SU-DHL-6 (cell line): ENCODE results near the gene GNRHR.

Source experiments
- H2AFZ ChIP-seq: fragments of 200-600 bp; sonication (generic); 2 replicates; pipeline ENCODE4 v1.6.1; 2014; ENCODE audit warnings: low read depth, mild to moderate bottlenecking, moderate library complexity, mixed read lengths, antibody characterized with exemption, low read length; ENCODE audit not compliant: severe bottlenecking
- H3F3A ChIP-seq: fragments of 200-600 bp; shearing (Covaris generic); 2 replicates; pipeline ENCODE4 v1.6.0; 2016; ENCODE audit warnings: antibody characterized with exemption, mild to moderate bottlenecking; ENCODE audit not compliant: insufficient read depth
- H3K27ac ChIP-seq: fragments of 200-600 bp; sonication (generic); 2 replicates; pipeline ENCODE4 v1.5.1; 2016; ENCODE audit warnings: low read depth, mild to moderate bottlenecking, low read length, moderate library complexity, mixed read lengths
- H3K27me3 ChIP-seq: fragments of 200-600 bp; sonication (generic), shearing (Covaris generic); 2 replicates; pipeline ENCODE4 v1.6.0; 2014; ENCODE audit warnings: mild to moderate bottlenecking, low read length
- H3K36me3 ChIP-seq: fragments of 200-600 bp; sonication (generic); 2 replicates; pipeline ENCODE4 v1.6.1; 2014; ENCODE audit warnings: mild to moderate bottlenecking, low read length, mixed read lengths
- H3K4me2 ChIP-seq: fragments of 300-600, 200-600 bp; shearing (Covaris generic), sonication (generic); 2 replicates; pipeline ENCODE4 v1.6.0; 2014; ENCODE audit warnings: low read length, low read depth, mild to moderate bottlenecking; ENCODE audit not compliant: poor library complexity, severe bottlenecking
- H3K4me3 ChIP-seq: fragments of 200-600 bp; sonication (generic); 2 replicates; pipeline ENCODE4 v1.5.1; 2014; ENCODE audit warnings: antibody characterized with exemption, low read length, mild to moderate bottlenecking, mixed read lengths; ENCODE audit not compliant: insufficient read depth, poor library complexity, severe bottlenecking
- H3K79me2 ChIP-seq: fragments of 200-600 bp; sonication (generic); 2 replicates; pipeline ENCODE4 v1.6.1; 2014; ENCODE audit warnings: mild to moderate bottlenecking, low read length, moderate library complexity; ENCODE audit not compliant: insufficient read depth
- H3K9ac ChIP-seq: fragments of 200-600 bp; sonication (generic); 2 replicates; pipeline ENCODE4 v1.7.0; 2014; ENCODE audit warnings: mild to moderate bottlenecking, low read length
- H3K9me2 ChIP-seq: fragments of 200-600 bp; sonication (generic); replicated peaks from 2 replicates; pipeline ENCODE4 v1.6.1; 2014; ENCODE audit warnings: low read length; ENCODE audit not compliant: insufficient read depth
- H3K9me3 ChIP-seq: fragments of 200-600 bp; sonication (generic); 2 replicates; pipeline ENCODE4 v1.6.1; 2014; ENCODE audit warnings: low read length, mixed read lengths; ENCODE audit not compliant: insufficient read depth
- H4K20me1 ChIP-seq: fragments of 200-600 bp; sonication (generic); 2 replicates; pipeline ENCODE4 v1.6.1; 2014; ENCODE audit warnings: low read depth, mild to moderate bottlenecking, antibody characterized with exemption, low read length, moderate library complexity, mixed read lengths
- EZH2phosphoT487 ChIP-seq: fragments of 200-600 bp; sonication (generic), shearing (Covaris generic); conservative IDR thresholded peaks from 2 replicates; pipeline ENCODE4 v1.6.1; 2018; ENCODE audit warnings: mild to moderate bottlenecking, antibody characterized with exemption, low read length, moderate library complexity, mixed read lengths
- TF ChIP-seq, protein P1 (sequence below): fragments of 200-600 bp; sonication (generic); IDR thresholded peaks from one replicate; pipeline ENCODE4 v1.5.1; 2017; ENCODE audit warnings: antibody characterized with exemption, mild to moderate bottlenecking, low read length, moderate library complexity; ENCODE audit not compliant: insufficient read depth, poor library complexity, severe bottlenecking

GNRHR gene

DNA sequence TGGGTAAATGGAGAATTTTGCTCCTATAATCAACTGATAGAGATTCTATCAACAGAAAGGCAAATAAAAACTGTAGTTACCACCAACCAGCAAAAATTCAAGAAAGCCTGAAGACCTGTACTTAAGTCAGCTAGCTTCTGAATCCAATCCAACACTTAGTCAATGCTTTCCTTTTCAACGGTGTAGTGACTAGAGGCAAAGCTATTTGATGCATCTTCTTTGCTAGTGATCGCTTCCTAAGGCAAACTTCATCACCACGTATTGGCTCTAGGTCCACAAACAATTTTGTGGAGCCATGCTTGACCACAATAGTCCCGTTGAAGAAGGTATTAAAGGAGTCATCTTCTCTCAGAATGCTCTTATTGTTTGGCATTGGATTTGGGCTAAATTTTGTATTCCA, 28.2 kb downstream of the GNRHR start:
- Histone ChIP-seq H3K27ac (no peak overlapping the region), H3K9me3 (no peaks in the 10 kb centered on the region), H3K36me3 (no peaks in the 10 kb centered on the region), H4K20me1 (no peaks in the 10 kb centered on the region), H3K9ac (no peak overlapping the region), H3K27me3 (no peaks in the 10 kb centered on the region), H3F3A (no peaks in the 10 kb centered on the region), H3K79me2 (no peaks in the 10 kb centered on the region), H3K9me2 (no peaks in the 10 kb centered on the region), H3K4me2 (no peak overlapping the region), H2AFZ (no peak overlapping the region), H3K4me3 (no peak overlapping the region)
- TF ChIP-seq, protein P1, sequence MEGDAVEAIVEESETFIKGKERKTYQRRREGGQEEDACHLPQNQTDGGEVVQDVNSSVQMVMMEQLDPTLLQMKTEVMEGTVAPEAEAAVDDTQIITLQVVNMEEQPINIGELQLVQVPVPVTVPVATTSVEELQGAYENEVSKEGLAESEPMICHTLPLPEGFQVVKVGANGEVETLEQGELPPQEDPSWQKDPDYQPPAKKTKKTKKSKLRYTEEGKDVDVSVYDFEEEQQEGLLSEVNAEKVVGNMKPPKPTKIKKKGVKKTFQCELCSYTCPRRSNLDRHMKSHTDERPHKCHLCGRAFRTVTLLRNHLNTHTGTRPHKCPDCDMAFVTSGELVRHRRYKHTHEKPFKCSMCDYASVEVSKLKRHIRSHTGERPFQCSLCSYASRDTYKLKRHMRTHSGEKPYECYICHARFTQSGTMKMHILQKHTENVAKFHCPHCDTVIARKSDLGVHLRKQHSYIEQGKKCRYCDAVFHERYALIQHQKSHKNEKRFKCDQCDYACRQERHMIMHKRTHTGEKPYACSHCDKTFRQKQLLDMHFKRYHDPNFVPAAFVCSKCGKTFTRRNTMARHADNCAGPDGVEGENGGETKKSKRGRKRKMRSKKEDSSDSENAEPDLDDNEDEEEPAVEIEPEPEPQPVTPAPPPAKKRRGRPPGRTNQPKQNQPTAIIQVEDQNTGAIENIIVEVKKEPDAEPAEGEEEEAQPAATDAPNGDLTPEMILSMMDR = no peak
- TF ChIP-seq EZH2phosphoT487 = no peak

DNA sequence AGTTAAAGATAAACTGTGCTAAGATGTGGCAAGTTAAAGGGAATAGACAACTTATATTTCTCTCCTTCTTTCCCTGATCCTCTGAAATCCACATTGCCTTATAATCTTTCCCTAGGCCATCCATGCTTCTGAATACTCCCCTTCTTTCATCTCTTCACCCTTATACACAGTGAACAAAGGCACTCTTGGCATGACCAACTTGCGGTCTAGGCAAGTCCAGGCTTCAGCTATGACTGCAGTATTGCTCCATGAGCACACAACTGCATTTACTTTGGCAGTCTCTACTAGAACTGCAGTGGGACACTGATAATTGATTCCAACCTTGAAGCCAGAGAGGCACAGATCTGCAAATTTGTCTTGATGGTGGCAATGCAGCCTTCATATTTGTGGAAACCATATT, 29.1 kb downstream of the GNRHR start:
- Histone ChIP-seq H3K36me3 (no peaks in the 10 kb centered on the region), H3K9me3 (no peaks in the 10 kb centered on the region), H3K4me2 (no peak overlapping the region), H3K9ac (no peak overlapping the region), H3F3A (no peaks in the 10 kb centered on the region), H2AFZ (no peak overlapping the region), H3K27ac (no peak overlapping the region), H3K27me3 (no peaks in the 10 kb centered on the region), H3K79me2 (no peaks in the 10 kb centered on the region), H3K9me2 (no peaks in the 10 kb centered on the region), H3K4me3 (no peak overlapping the region), H4K20me1 (no peaks in the 10 kb centered on the region)
- TF ChIP-seq, protein P1 = no peak
- TF ChIP-seq EZH2phosphoT487 = no peak

DNA sequence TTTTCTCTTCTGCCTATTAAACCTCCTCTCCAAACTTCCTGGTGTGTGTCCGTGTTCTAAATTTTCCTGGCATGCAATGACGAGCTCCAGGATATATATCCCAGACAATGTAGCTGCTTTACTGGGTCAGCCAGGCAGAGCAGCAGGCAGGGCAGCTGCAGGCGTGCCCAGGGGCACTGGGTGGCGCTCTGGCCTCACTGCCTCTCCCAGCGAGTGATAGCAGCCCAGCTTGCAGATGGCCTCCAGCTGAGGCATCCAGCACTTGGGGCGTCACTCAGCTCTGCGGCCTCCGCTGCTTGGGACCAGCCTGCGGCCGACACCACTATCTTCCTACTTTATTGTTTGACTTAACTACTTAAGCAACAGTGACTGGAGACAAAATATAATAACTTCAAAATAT, 30.2 kb downstream of the GNRHR start:
- H3K27me3 ChIP-seq = no peaks in the 10 kb centered on the region
- H2AFZ ChIP-seq = no peak overlapping the region
- H3K27ac ChIP-seq = no peak overlapping the region
- no peaks in the 10 kb centered on the region for H3F3A ChIP-seq
- H3K79me2 ChIP-seq = no peaks in the 10 kb centered on the region
- no peaks in the 10 kb centered on the region for H4K20me1 ChIP-seq
- H3K4me2 ChIP-seq = no peak overlapping the region
- no peak for TF ChIP-seq EZH2phosphoT487
- TF ChIP-seq, protein P1 = no peak
- no peak overlapping the region for H3K4me3 ChIP-seq
- H3K9ac ChIP-seq = no peak overlapping the region
- no peaks in the 10 kb centered on the region for H3K36me3 ChIP-seq
- no peaks in the 10 kb centered on the region for H3K9me3 ChIP-seq
- H3K9me2 ChIP-seq = no peaks in the 10 kb centered on the region

DNA sequence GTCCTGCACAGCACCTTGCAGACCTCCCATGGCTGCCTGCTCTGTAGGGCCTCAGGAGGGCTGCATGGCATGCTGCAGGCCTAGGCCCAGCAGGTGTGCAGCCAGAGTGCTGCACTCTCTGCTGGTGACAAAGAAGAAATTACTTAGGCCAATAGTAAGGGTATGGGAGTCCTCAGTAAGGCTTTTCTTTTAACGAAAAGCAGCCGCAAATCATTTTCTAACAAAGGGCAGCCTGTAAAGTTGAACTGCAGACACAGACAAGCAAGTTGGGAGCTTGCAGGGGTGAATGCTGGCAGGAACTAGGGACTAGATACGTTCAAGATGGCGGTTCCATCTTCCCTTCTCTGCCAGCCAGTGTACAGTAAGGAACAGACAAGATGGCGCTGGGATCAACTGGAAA, 30.8 kb downstream of the GNRHR start:
- no peak for TF ChIP-seq EZH2phosphoT487
- TF ChIP-seq, protein P1 = no peak
- Histone ChIP-seq H3K27ac (no peak overlapping the region), H4K20me1 (no peaks in the 10 kb centered on the region), H3K79me2 (no peaks in the 10 kb centered on the region), H3K4me3 (no peak overlapping the region), H2AFZ (no peak overlapping the region), H3K9me3 (no peaks in the 10 kb centered on the region), H3K36me3 (no peaks in the 10 kb centered on the region), H3K27me3 (no peaks in the 10 kb centered on the region), H3F3A (no peaks in the 10 kb centered on the region), H3K4me2 (no peak overlapping the region), H3K9ac (no peak overlapping the region), H3K9me2 (no peaks in the 10 kb centered on the region)
